Pulmonary artery endothelial cell (primary cell): Measurements from ENCODE around the gene SFTPA1. TPM values are rescaled to one million over a fixed set of nuclear protein-coding genes. Genes with fewer than 3 reads are reported as not detected.
"Not testable (repeated sequence)": the region's sequence is repeated elsewhere in the genome, so short reads cannot be mapped to it uniquely, and the experiment has no call there.

Source experiments
- DNase-seq: peaks from one replicate; pipeline ENCODE4 v3.0.0-alpha.2; 2011; ENCODE audit warnings: low read depth, low spot score
- total RNA-seq: library from RNA; depleted of rRNA; stranded (reverse); fragments of >200 nt; gene quantifications from 2 replicates; pipeline ENCODE4 v1.2.3, GENCODE V29; 2014

SFTPA1 gene
- total RNA-seq, result not detected in 2 replicates

DNA sequence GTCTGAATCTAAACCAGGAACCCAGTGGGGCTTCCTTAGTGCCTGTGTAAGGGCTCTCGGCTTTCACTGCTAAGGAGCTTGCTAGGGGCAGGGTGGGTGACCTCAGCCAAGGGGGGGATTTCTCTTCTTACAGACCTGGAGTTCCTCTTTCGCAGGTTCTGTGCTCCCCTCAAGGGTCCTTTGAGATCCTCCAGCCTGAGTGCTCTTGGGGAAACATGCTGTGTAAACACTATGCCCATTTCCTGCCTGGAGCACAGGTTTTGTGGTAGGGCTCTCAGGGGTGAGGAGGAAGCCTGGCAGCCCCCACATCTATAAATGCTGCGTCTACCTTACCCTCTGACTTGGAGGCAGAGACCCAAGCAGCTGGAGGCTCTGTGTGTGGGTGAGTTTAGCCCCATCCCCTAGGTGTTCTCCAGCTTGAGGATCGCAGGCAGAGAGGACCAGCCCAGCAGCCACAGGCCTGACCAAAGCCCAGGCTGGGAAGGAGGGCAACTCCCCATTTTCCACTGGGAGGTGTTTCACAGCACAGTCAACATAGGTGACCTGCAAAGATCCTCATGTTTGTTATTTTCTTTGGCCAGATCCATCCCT, at the start of gene SFTPA1:
SFTPA1 (plus strand) TSS at position 339 of the 591 bp plus-strand sequence. CDS start 887 bp downstream, outside the sequence.
- no peak for DNase-seq

- DNase-seq, result no peak
Observed at GRCh38 chr10:79561257-79561656, 49.5 kb upstream of the SFTPA1 start.

DNA sequence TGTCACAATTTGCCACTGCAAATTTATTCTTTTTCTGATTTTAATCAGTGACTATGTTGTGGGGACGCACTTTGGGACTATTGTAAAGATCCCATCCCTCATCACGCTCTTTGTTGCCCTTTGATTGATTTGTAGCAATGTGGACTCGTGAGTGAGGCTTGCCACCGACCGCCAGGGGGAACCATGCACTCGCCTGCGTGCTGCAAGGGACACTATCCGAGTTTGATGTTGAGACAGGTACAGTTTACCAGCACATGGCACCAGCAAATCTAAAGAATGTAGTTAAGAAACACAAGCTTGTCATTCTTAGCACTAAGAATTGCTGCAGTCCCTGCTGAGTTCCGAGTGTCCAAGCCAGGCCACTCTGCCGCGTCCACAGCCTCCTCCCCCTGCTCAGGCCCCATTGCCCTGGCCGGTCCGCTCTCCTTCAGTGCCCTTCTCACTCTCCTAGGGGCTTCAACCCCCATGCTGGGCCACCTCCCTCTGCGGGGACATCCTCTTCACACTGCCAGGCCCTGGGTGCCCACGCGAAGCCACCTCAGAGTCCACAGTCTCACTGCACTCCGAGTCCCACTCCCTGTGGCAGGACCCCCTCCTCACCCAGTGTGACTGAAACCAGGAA, 48.5 kb upstream of the SFTPA1 start:
- no peak for DNase-seq

DNA sequence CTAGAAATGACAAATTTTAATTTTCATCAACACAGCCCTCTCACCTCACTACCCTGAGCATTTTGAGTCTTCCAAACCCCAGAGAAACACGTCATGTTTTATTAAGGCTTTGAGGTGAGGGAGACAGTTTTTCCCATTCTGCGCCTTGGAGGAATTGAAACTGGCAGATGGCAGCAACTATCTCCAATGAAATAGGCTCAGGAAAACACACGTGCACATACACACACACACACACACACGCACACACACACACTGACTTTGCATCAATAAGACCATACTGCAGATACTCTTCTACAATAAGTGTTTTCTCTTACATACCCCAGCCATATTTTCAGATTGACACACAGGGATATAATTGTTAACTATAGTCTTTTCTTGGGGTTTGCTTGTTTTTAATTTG, 47.3 kb upstream of the SFTPA1 start:
- no peak for DNase-seq

GRCh38 chr10:79570624-79571023, 40.1 kb upstream of the SFTPA1 start:
- DNase-seq, result not testable (repeated sequence)

GRCh38 chr10:79579361-79579760, 31.4 kb upstream of the SFTPA1 start:
- no peak for DNase-seq

GRCh38 chr10:79581044-79581443, 29.7 kb upstream of the SFTPA1 start:
- no peak for DNase-seq

DNA sequence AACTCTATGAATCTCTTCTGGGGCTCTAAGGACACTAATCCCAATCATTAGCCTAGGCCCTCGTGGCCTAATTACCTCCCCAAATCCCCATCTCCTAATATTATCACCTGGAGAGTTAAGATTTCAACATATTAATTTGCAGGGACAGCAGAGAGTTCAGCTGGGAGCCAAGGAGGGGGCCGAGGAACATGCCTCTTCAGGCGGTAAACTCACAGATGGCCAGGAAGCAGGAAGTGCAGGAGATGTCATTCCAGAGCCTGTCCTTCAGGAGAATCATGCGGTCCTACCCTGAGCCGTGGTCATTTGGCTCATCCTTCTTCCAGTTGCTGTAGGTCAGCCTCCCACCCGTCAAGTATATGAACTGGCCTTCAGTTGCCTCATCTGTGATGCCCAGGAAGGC, 28.6 kb upstream of the SFTPA1 start:
- no peak for DNase-seq

GRCh38 chr10:79582954-79583353, 27.8 kb upstream of the SFTPA1 start:
- DNase-seq, result not testable (repeated sequence)

GRCh38 chr10:79583488-79584024, 27.2 kb upstream of the SFTPA1 start:
- DNase-seq, result no peak

DNA sequence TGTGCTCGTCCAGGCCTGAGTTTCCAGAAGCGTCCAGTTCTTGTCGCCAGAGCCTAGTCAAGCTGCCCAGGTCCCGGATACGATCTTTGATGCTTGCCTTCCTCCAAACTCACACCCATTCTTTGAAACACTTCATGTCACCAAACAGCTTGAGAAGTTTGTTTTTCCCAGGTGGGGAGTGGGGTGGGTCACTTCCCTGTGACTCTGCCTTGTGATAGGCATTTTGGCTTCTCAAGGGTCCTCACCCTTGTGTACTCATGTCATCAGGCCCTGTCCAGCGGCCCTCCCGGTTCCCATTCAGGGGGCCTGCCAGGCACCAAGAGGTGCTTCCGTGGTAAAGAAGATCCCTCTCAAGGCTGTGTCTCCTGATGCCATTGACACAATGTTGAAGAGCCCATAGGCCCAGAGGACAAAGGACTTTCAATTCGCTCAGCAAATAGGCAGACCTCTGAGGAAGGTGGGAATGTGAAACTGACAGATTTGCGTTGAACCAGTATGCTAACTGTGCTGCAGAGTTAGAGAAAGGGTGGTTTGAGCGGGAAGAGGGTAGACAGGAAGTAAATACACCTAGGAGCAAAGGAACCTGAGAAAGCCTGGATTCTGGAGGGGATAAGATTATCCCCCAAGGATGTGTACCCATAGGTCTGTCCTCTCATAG, 24.7 kb upstream of the SFTPA1 start:
- DNase-seq, result no peak

DNA sequence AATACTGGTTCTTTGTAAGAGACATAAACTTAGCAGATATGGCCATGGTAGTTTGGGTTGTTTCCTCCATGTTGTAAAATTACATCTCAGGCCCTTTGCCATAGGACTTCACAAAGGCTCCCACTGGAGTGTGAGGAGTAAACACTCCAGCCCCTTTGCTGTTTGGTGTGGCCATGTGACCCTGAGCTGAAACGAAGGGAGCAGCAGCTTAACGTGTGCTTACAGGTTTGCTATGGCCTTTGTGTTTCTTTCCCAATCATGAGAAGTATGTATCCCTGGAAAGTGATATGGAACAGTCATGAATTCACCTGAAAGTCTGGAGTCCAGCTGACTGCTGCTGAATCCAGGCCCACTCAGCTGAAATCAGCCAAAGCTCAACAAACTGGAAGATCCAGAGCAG, 23.8 kb upstream of the SFTPA1 start:
- DNase-seq, result no peak

DNA sequence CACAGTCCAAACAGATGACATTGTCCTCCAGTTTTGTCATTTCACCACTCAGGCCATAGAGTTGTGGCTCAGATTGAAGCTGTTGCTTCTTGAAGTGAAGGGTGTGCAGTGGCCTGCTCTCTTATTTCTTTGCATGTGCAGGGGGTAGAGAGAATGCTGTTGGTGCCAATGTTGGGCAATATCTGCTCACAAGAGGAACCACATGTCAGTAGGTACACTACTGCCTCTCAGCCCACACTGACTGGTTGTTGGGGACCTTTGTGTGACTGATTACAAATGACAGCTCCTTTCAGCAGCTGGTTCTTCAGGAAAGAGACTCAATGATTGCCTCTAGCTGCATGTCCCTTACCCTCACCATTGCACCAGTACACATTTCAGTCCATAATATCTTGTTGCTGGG, 21.9 kb upstream of the SFTPA1 start:
- no peak for DNase-seq

DNA sequence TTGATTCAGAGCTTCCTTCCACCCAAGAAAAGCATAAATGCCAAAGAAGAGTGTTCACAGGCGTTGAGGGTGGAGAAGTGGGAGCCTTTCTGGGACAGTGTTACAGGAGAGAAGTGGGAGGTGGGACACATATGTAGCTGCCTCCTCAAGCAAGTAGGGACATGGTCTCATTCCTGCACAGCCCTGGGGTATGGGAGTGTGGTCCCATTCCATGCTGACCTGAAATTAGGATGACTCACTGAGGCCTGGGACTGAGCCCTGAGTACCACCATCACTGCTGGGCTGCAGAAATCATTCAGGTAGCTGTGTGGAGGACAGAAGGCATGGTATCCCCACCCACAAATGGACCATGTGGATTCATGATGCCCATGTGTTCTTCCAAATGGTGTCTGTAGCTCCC, 17.4 kb upstream of the SFTPA1 start:
- DNase-seq, result no peak

- DNase-seq, result not testable (repeated sequence)
Observed at GRCh38 chr10:79594565-79594964, 16.2 kb upstream of the SFTPA1 start.

- DNase-seq, result no peak
Observed at GRCh38 chr10:79595510-79595909, 15.2 kb upstream of the SFTPA1 start.

DNA sequence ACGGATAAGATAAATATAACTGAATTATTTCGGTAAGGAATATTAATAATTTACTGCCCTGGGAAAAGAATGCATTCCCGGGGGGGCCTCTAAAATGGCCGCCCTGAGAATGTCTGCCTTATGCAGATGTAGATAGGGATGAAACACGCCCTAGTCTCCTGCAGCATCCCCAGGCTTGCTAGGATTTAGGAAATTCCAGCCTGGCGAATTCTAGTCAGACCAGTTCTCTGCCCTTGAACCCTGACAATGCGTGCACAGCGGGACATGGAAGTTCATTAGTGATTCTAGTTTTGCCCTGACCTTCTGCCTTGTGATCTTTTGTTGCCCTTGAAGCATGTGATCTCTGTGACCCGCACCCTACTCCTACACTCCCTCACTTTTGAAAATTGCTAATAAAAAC, 11.1 kb upstream of the SFTPA1 start:
- not testable (repeated sequence) for DNase-seq

DNA sequence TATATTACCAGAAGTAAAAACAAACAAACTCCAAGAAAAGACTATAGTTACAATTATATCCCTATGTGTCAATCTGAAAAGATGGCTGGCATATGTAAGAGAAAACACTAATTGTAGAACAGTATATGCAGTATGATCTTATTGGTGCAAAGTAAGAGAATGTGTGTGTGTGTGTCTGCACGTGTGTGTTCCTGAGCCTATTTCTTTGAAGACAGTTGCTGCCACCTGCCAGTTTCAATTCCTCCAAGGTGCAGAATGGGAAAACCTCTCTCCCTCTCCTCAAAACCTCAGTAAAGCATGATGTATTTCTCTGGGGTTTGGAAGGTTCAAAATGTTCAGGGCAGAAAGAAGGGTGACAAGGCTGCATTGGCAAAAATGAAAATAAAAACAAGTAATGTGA, 8.8 kb upstream of the SFTPA1 start:
- DNase-seq, result no peak

DNA sequence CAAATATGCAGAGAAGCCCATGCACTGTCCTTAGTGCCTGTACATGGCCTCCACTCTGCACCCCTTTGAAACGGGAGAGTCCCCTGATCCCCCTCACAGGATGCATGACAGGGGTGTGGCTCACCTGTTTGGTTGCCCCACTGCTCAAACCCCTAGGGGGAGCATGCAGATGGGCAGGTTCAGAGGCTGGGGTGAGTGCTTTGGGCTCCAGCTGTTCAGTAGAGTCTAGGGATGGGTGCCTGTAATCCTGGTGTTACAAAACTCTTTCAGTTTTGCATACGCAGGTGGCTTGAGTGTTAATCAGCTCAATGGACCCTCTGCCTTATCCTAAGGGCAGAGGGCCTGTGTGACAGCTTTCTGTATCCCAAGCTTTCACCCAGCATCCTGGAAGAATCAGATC, 7.8 kb upstream of the SFTPA1 start:
- DNase-seq, result no peak

- DNase-seq, result no peak
Observed at GRCh38 chr10:79604294-79604693, 6.4 kb upstream of the SFTPA1 start.

DNA sequence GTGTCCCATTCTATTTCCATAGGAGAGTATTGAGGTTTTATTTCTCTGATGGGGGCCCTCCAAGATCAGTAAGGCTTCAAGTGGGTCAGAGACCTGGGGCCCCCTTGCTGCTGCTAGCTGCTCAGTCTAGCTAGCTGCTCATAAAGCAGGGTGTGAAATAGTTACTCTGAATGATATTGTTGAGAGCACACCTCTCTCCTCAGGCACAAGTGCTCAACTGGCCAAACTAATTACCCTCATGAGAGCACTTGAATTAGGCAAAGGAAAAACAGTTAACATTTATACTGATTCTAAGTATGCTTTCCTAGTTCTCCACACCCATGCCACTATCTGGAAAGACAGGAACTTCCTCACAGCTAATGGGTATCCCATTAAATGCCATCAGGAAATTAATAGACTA, 5.4 kb upstream of the SFTPA1 start:
- no peak for DNase-seq

- DNase-seq, result no peak
Observed at GRCh38 chr10:79608505-79609375, 2.0 kb upstream of the SFTPA1 start.
